GM10248 (cell line): ENCODE data around the gene SFI1.

Experiments
- CTCF ChIA-PET: fragments of 300-600 bp; sonication (Branson Sonifier 250); formaldehyde crosslinking; extraction: SDS; loops from one replicate; lab custom pipeline; 2021; ENCODE audit warnings: antibody characterized with exemption; lab: Yijun Ruan, JAX
- POLR2A ChIA-PET: fragments of 350-650 bp; sonication (Branson Sonifier 250); formaldehyde crosslinking; extraction: SDS; loops from one replicate; lab custom pipeline; 2020; ENCODE audit warnings: antibody characterized with exemption; lab: Yijun Ruan, JAX
- DNase-seq: peaks from one replicate; pipeline ENCODE4 v3.0.0; 2012; ENCODE audit errors: extremely low spot score
- TF ChIP-seq, protein P1 (sequence below): IDR thresholded peaks from 2 replicates; pipeline ENCODE4 v1.5.1; 2012; ENCODE audit warnings: mild to moderate bottlenecking, low read depth; ENCODE audit errors: extremely low read depth, missing control alignments, control extremely low read depth

Gene SFI1

DNA sequence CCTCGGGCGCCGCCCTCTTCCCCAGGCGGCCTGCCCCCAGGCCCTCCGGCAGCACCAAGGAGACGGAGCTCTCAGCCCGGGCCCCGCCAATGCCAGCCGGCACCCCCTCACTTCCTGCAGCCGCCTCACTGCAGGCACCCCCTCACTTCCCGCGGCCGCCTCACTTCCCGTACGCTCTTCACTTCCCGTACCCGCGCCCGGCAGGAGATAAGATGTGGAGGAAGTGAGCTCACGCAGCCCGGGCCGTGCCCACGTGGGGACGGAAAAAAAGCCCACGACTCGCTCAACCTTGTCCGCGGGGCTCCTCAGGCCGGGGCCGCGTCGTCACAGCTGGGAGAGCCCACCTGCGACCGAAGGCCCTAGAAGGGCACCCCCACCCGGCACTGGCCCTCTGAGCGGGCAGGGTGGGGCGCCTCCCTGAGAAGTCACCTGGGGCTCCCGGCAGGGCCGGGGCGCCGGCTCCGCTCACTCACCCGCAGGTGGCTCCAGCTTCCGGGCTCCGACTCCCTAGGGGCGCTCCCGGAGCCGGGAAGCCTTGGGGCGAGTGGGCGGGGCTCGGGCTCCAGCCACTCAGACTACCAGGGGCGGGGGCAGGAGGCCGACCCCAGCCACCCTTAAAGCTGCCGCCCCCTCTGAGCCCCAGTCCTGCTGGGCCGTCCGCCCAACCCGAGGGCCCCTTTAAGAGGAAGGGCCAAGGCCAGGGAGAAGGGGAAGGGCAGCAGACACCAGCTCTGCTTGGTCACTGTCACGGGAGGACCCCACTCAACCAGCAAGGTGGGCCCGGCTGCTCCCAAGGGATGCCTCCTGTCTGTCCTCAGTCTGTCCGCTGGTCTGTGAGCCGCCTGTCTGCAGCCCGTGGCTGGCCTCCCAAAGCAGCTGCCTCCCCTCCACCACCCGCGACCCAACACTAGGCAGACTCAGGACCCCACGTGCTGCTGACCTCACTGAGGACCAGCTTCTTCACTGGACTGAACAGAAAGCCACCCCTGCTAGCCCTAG, 134.3 kb downstream of the SFI1 start:
- ChIA-PET CTCF (interaction anchor here (0.7 to 2.1 kb wide), 17 partner anchors 9 to 340 kb away, joined by 3 to 9 read pairs (median 4); no protein-coding TSS in a partner anchor), POLR2A (interaction anchor here (0.5 to 1.9 kb wide), 3 partner anchors 16 to 31 kb away, joined by 3 to 8 read pairs (median 3); partner anchors contain the start of gene PISD)
- DNase-seq = peak; percentile 80
- TF ChIP-seq, protein P1, sequence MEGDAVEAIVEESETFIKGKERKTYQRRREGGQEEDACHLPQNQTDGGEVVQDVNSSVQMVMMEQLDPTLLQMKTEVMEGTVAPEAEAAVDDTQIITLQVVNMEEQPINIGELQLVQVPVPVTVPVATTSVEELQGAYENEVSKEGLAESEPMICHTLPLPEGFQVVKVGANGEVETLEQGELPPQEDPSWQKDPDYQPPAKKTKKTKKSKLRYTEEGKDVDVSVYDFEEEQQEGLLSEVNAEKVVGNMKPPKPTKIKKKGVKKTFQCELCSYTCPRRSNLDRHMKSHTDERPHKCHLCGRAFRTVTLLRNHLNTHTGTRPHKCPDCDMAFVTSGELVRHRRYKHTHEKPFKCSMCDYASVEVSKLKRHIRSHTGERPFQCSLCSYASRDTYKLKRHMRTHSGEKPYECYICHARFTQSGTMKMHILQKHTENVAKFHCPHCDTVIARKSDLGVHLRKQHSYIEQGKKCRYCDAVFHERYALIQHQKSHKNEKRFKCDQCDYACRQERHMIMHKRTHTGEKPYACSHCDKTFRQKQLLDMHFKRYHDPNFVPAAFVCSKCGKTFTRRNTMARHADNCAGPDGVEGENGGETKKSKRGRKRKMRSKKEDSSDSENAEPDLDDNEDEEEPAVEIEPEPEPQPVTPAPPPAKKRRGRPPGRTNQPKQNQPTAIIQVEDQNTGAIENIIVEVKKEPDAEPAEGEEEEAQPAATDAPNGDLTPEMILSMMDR = no peak

DNA sequence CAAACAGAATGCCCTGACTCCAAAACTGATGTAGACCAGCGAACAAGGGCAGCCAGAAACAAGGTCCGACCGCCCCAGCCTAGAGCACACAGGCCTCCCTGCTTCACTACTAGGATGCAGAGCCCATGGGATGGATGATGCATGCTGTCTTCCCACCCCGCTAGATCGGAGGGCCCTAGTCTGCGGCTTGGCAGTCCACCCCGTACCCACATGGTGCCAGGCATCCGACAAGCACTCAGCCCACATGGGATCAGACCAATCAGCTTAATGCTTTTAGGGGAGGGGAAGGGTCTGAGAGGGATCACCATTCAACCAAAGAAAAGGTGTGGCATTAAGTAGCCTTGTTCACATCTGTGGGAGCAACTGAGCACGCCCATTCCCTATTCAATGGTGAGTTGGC, 135.1 kb downstream of the SFI1 start:
- CTCF ChIA-PET = interaction anchor here (0.9 to 2.1 kb wide), 11 partner anchors 11 to 318 kb away, joined by 3 to 9 read pairs (median 4); no protein-coding TSS in a partner anchor
- POLR2A ChIA-PET = interaction anchor here (1.9 kb wide), 1 partner anchor 31 kb away, joined by 8 read pairs; the partner anchor contains the start of gene PISD
- TF ChIP-seq, protein P1 = no peak
- no peak for DNase-seq

DNA sequence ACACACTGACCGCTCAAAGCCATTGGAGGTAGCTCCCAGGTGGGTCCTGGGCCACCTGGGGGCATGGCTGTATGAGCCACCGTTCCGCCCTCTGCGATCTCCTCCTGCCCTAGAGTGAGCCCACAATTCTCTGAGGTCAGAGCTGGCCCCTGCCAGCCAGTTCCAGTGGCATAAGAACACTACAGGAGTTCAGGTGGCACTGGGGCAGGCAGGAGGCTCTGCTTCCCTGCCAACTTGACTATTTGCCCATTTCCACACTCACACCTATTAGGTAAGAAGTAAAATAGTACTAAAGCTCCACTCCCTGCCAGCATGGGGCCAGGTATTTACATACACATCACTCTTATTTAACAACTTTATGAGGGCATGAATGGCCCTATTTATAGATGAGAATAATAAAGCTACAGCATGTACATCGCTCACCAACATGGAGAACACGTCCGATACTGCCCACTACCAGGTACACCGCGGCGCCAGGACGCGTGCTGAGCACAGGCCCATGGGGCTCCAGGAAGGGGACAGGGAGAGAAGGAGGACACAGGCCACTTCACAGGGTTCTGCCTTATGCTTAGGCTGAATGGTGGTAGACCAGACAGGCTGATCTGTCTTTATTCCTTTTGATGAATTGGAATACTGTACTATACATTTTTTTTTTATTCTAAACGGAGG, 139.4 kb downstream of the SFI1 start:
- POLR2A ChIA-PET = interaction anchor here (0.5 kb wide), 1 partner anchor 164 kb away, joined by 5 read pairs; no protein-coding TSS in a partner anchor
- CTCF ChIA-PET = interaction anchor here (1.0 to 1.2 kb wide), 3 partner anchors 9 to 289 kb away, joined by 3 to 4 read pairs (median 3); partner anchors contain the start of gene PATZ1
- TF ChIP-seq, protein P1 = no peak
- no peak for DNase-seq

DNA sequence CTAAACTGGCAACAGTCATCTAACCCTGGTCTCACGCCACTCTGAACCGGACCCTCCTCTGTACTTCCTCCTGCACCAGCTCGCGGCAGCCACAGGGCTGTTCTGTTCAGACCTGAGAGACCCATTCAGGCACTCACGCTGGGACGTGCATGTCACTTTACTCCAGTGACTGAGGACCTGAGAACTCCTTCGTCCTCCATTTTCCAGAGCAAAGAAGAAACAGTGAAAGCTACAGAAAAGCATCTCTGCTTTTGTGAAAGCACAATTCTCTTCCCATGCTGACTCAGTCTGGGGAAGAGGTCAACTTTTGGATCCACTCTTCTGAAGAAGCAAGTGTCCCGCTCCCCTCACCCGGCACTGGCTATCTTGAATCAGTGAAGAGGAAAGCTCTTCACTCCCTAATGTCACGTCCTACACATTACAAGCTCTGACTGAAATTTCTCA, 141.1 kb downstream of the SFI1 start:
- ChIA-PET POLR2A (interaction anchor here (0.5 to 1.3 kb wide), 5 partner anchors 18 to 291 kb away, joined by 3 to 6 read pairs (median 3); partner anchors contain the start of gene PATZ1), CTCF (interaction anchor here (0.7 to 2.4 kb wide), 8 partner anchors 10 to 333 kb away, joined by 3 to 9 read pairs (median 3); no protein-coding TSS in a partner anchor)
- peak; percentile 74 for DNase-seq
- TF ChIP-seq, protein P1 = no peak

DNA sequence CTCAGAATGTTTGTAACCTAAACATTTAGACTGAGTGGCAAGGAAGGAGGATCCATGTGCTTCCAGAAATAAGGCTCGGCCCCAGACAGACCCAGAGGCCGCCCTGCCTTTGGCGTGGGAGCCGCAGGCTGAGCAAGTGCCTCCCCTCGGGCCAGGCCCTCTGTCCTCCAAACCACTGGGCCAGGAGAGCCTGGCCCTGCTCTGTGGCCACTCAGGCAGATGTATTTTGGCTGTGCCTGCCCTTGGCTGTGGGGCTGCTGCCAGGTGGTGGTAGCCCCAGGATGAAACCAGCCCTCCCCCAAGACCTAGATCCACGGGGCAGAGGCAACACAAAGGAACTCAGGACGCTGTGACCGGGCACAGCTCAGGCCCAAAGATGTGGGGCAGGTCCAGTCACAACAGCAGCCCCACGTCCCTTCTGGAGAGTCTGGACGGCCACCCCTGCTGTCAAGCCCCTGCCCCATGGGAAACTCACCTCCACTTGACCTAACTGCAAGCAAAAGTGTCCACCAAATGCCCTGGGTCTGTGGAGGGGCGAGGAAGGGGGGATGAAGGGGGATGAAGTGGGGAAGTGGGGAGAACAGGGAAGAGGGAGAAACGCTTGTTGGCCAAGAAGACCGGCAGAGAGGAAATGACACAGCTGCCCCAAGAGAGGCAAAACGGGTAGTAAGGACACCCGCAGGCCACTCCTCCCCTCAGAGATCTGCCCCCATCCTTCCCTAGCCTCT, 141.7 kb downstream of the SFI1 start:
- POLR2A ChIA-PET = interaction anchor here (0.6 to 1.3 kb wide), 8 partner anchors 13 to 194 kb away, joined by 3 to 6 read pairs (median 3); partner anchors contain the start of gene PISD
- TF ChIP-seq, protein P1 = no peak
- CTCF ChIA-PET = interaction anchor here (0.7 to 2.4 kb wide), 8 partner anchors 10 to 332 kb away, joined by 3 to 9 read pairs (median 3); no protein-coding TSS in a partner anchor
- peak; percentile 73 for DNase-seq
